Spleen (tissue), 11 donors: ENCODE measurements around the gene CLEC16A. TPM values are rescaled to one million over a fixed set of nuclear protein-coding genes. Genes with fewer than 3 reads are reported as not detected.
A peak's percentile ranks its signal among the peaks of the same experiment; 100 is the strongest.

ENCODE experiments used
- DNase-seq: peaks from one replicate; pipeline ENCODE4 v3.0.0-alpha.2; 2020
- H3K27ac ChIP-seq, 8 donors: fragments of 200-600 bp; sonication (generic) in 7 of 8; 1 replicate in 4 of 8; 2 replicates in 4 of 8; pipeline versions ENCODE4 v1.5.0 to v1.8.0; 2016 to 2021; ENCODE audit warnings: inconsistent platforms in 4 of 8, mild to moderate bottlenecking in 4 of 8, moderate library complexity in 1 of 8
- H3K27me3 ChIP-seq, 7 donors: fragments of 200-600 bp; sonication (generic) in 6 of 7; replicated peaks in 1 of 7; 1 replicate in 4 of 7; 2 replicates in 3 of 7; pipeline versions ENCODE4 v1.5.0 to v1.8.0; 2016 to 2021; ENCODE audit warnings: inconsistent platforms in 3 of 7, mild to moderate bottlenecking in 1 of 7
- H3K36me3 ChIP-seq, 6 donors: fragments of 200-600 bp; sonication (generic) in 5 of 6; 1 replicate in 4 of 6; 2 replicates in 2 of 6; pipeline versions ENCODE4 v1.5.0 to v1.8.0; 2016 to 2021; ENCODE audit warnings: inconsistent platforms in 2 of 6
- H3K4me1 ChIP-seq, 6 donors: fragments of 200-600 bp; sonication (generic) in 5 of 6; 1 replicate in 3 of 6; 2 replicates in 3 of 6; pipeline versions ENCODE4 v1.5.0 to v1.8.0; 2016 to 2021; ENCODE audit warnings: inconsistent platforms in 3 of 6
- H3K4me3 ChIP-seq, 8 donors: fragments of 200-600 bp; sonication (generic) in 7 of 8; 1 replicate in 4 of 8; 2 replicates in 4 of 8; pipeline versions ENCODE4 v1.5.0 to v1.8.0; 2016 to 2021; ENCODE audit warnings: inconsistent platforms in 4 of 8, mild to moderate bottlenecking in 4 of 8, moderate library complexity in 2 of 8
- H3K9me3 ChIP-seq, 8 donors: fragments of 200-600 bp; sonication (generic) in 7 of 8; 1 replicate in 4 of 8; 2 replicates in 4 of 8; pipeline versions ENCODE4 v1.5.0 to v1.8.0; 2016 to 2021; ENCODE audit warnings: inconsistent platforms in 4 of 8
- POLR2A ChIP-seq, 3 donors: fragments of 450-650 bp; IDR thresholded peaks; one replicate each; pipeline ENCODE4 v1.5.1; 2017; ENCODE audit warnings: antibody characterized with exemption in 3 of 3, mild to moderate bottlenecking in 1 of 3
- POLR2AphosphoS5 ChIP-seq, 3 donors: sonication (generic); formaldehyde crosslinking; IDR thresholded peaks; one replicate each; pipeline ENCODE4 v1.5.1; 2017; ENCODE audit warnings: antibody characterized with exemption in 3 of 3
- WGBS, 5 donors: extraction: QIAGEN DNeasy Blood & Tissue Kit in 3 of 5; methylation state at CpG; one replicate each; pipeline versions ENCODE4 v1.1.5 to v1.1.7; 2013 to 2018; 5-methylcytosine and 5-hydroxymethylcytosine counted together
- intact Hi-C: fragments of 100-400 bp; cut with DNase I; formaldehyde crosslinking; loops from one replicate; pipeline ENCODE4 v1.15.0; 2023; ENCODE audit warnings: low total_unique reads
- polyA plus RNA-seq, 3 donors: library from polyadenylated mRNA; stranded (reverse); fragments of 200-250 nt; gene quantifications; one replicate each; pipeline ENCODE4 v1.2.1, GENCODE V29; 2013
- total RNA-seq, 7 donors: library from RNA; depleted of rRNA in 3 of 7; stranded (reverse); fragments of >200 nt in 3 of 7; fragmentation: NEBNext Ultra II Directional in 4 of 7; extraction: Animal tissue kit (Norgen Biotek cat#: 25700) in 4 of 7; gene quantifications; one replicate each; pipeline versions ENCODE4 v1.1.0 to v1.2.1, GENCODE V29; 2016 to 2021
- TF ChIP-seq, protein P1 (sequence below), 11 experiments: fragments of 200-600 bp in 7 of 11; fragments of 450-650 bp in 4 of 11; sonication (generic) in 4 of 11; IDR thresholded peaks in 8 of 11; conservative IDR thresholded peaks in 3 of 11; 1 replicate in 7 of 11; 2 replicates in 4 of 11; pipeline versions ENCODE4 v1.4.0 to v1.8.0; 2016 to 2021; ENCODE audit warnings: antibody characterized with exemption in 11 of 11, inconsistent platforms in 4 of 11, mild to moderate bottlenecking in 1 of 11
- donor health status: healthy with polysubstance abuse.
- donor health status: DM: no; HTN: no; CAD: no; lungs with moderate emphysema.
- donor health status: DM: no; HTN: no; CAD: no.
- donor health status: Bipolar disorder and iron deficiency.
- donor health status: healthy.
- donor health status: DM: no; HTN: no; CAD: no.
- donor health status: DM: yes; HTN: yes; CAD: no.

Gene CLEC16A
- total and polyA plus RNA-seq, 10 donors: 7.3 to 54.6 (median 35.1) TPM

DNA sequence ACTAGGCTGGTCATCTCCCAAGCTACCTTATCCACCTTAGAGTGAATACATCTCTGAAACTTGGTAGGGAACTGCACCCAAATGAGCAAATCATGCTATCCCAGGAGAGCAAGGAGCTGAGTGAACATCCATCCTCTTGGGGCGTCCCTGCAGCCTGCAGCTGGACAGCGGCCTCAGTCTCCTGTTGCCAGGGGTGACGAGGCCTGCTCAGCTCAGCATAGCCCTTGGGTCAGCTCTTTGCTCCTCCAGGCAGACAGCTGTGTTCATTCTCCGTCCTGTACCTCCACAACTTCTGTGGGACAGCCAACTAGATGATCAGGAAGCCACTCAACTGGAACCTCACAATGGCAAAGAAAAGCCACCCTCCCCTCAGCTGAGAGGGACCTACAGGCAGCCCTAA lies 199.8 kb downstream of the CLEC16A start:
- Histone ChIP-seq H3K9me3 (no peaks in the 10 kb centered on the region), H3K36me3 (peaks cover 0 to 39% (median 0%) of the 10 kb centered on the region in 6 donors), H3K27ac (no peak overlapping the region), H3K27me3 (no peaks in the 10 kb centered on the region), H3K4me1 (peaks cover 0 to 23% (median 10%) of the 10 kb centered on the region in 6 donors), H3K4me3 (no peak overlapping the region)
- intact Hi-C loops: no loop called here
- no peak for DNase-seq
- WGBS, 5 donors: 94 to 98% (median 97%) methylated on average over 4 of the region's 4 CpGs
- no peak for TF ChIP-seq POLR2AphosphoS5 (IDR thresholded peaks at IDR 0.05)
- no peak for TF ChIP-seq POLR2A (IDR thresholded peaks at IDR 0.05)
- TF ChIP-seq, protein P1, sequence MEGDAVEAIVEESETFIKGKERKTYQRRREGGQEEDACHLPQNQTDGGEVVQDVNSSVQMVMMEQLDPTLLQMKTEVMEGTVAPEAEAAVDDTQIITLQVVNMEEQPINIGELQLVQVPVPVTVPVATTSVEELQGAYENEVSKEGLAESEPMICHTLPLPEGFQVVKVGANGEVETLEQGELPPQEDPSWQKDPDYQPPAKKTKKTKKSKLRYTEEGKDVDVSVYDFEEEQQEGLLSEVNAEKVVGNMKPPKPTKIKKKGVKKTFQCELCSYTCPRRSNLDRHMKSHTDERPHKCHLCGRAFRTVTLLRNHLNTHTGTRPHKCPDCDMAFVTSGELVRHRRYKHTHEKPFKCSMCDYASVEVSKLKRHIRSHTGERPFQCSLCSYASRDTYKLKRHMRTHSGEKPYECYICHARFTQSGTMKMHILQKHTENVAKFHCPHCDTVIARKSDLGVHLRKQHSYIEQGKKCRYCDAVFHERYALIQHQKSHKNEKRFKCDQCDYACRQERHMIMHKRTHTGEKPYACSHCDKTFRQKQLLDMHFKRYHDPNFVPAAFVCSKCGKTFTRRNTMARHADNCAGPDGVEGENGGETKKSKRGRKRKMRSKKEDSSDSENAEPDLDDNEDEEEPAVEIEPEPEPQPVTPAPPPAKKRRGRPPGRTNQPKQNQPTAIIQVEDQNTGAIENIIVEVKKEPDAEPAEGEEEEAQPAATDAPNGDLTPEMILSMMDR (IDR thresholded peaks at IDR 0.05 in 8 of 11, conservative IDR thresholded peaks at IDR 0.05 in 3 of 11): no peak

DNA sequence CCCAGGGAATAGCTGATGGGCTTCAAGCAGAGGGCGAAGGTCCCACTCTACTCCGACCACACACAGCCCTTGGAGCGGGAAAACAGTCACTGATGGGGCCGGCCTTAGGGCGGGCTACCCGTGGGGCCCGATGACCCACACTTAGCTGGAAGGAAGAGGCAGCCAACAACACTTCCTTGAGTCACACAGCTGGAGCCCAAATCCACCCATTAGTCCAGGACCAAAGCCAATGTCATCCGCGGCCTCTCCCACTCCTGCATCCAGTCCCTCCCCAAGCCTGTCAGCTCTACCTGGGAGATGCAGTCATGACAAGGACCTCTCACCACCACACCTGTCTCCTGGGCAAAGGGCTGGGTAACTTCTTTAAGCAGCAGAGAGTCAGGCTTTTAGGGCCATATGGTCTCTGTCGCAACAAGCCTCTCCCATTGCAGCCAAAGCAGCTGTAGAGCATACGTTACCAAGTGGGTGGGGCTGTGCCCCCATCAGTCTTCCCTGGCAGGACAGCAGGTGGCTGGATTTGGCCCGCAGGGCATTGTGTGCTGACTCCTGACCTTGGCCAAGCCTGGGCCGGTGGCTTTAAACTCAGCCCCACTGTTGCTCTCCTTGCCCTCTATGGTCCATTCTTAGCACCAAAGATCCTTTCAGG lies 200.9 kb downstream of the CLEC16A start:
- TF ChIP-seq POLR2AphosphoS5 (IDR thresholded peaks at IDR 0.05): no peak
- TF ChIP-seq, protein P1 (IDR thresholded peaks at IDR 0.05 in 8 of 11, conservative IDR thresholded peaks at IDR 0.05 in 3 of 11): no peak
- Histone ChIP-seq H3K27me3 (no peaks in the 10 kb centered on the region), H3K4me3 (no peak overlapping the region), H3K36me3 (peaks cover 0 to 39% (median 3%) of the 10 kb centered on the region in 6 donors), H3K9me3 (no peaks in the 10 kb centered on the region), H3K4me1 (peaks cover 0 to 11% (median 2%) of the 10 kb centered on the region in 6 donors), H3K27ac (no peak overlapping the region)
- no peak for DNase-seq
- 59 to 83% (median 69%) methylated on average over 2 to 13 of the region's 13 CpGs for WGBS, 5 donors
- intact Hi-C loops: no loop called here

DNA sequence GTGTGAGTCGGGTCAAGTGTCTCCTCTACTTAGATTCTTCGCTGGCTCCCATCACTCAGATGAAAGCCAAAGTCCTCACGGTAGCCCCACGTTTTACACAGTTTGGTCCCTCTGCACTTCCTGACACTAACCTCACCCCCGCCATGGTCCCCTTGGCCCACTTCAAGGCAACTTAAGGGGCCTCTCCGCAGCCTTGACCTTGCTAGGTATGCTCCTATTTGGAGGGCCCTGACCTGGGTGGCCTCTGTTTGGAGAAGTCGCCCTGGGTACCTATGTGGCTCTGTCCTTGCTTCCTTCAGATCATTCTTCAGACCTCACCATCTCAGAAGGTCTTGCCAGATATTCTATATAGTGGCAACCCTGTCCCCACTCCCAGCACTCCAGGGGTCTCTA lies 201.5 kb downstream of the CLEC16A start:
- TF ChIP-seq, protein P1 (IDR thresholded peaks at IDR 0.05 in 8 of 11, conservative IDR thresholded peaks at IDR 0.05 in 3 of 11): no peak
- no peak for TF ChIP-seq POLR2A (IDR thresholded peaks at IDR 0.05)
- no peak for TF ChIP-seq POLR2AphosphoS5 (IDR thresholded peaks at IDR 0.05)
- WGBS, 5 donors: 94 to 98% (median 95%) methylated on average over 7 of the region's 7 CpGs

DNA sequence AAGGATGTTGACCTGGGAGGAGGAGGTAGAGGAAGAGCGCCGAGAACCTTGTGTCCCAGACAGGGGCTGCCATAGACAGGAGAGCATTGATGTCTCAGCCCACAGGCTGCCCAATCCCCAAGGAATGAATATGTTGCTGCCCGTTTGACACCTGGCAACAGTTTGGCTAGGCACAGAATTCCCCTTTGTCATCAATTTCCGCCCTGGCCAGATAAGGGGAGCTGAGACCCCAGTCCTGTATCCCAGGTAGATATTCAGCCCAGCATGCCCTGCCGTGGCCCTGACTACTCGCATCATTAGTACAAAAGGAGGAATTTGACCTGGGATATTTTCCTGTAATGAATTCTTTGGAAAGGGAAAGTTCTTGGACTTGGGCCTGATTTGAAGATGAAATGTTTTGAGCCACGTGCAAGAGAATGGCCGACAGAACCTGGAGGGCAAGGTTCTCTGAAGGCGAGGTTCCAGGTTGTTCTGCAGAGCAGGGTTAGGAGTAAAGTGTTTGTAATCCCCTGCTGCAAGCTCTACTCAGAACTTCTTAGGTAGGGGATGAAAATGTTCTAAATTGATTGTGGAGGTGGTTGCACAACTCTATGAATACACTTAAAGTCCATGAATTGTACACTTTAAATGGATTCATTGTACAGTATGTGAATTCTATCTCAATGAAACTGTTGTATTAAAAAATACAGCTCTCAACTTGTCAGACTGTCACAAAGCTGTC lies 202.8 kb downstream of the CLEC16A start:
- Histone ChIP-seq H3K27ac (no peak overlapping the region), H3K9me3 (no peaks in the 10 kb centered on the region), H3K4me1 (peaks cover 0 to 6% (median 0%) of the 10 kb centered on the region in 6 donors), H3K27me3 (no peaks in the 10 kb centered on the region), H3K4me3 (no peak overlapping the region), H3K36me3 (peaks cover 0 to 30% (median 3%) of the 10 kb centered on the region in 6 donors)
- 91 to 97% (median 94%) methylated on average over 9 of the region's 9 CpGs for WGBS, 5 donors
- peak; percentile 34 for DNase-seq
- intact Hi-C loops: no loop called here
- TF ChIP-seq, protein P1 (IDR thresholded peaks at IDR 0.05 in 8 of 11, conservative IDR thresholded peaks at IDR 0.05 in 3 of 11): no peak
- no peak for TF ChIP-seq POLR2AphosphoS5 (IDR thresholded peaks at IDR 0.05)
- no peak for TF ChIP-seq POLR2A (IDR thresholded peaks at IDR 0.05)

More for the DNA sequence above, 201.5 kb downstream of the CLEC16A start:
- Histone ChIP-seq H3K4me3 (no peak overlapping the region), H3K27ac (no peak overlapping the region), H3K4me1 (peaks cover 0 to 6% (median 0%) of the 10 kb centered on the region in 6 donors), H3K27me3 (no peaks in the 10 kb centered on the region), H3K9me3 (no peaks in the 10 kb centered on the region), H3K36me3 (peaks cover 0 to 40% (median 3%) of the 10 kb centered on the region in 6 donors)
- intact Hi-C loops: no loop called here
- DNase-seq: peak; percentile 41
